ENCODE results near the gene SYDE2. TPM values are rescaled to one million over a fixed set of nuclear protein-coding genes. Genes with fewer than 3 reads are reported as not detected.

Gene SYDE2
- total and polyA plus RNA-seq, 9 of the 15 experiments (the other 6 are each of a cell fraction or from before 2014, with no cell fraction given) = 0.39 to 8.7 (median 4.5) TPM

GRCh38 chr1:85224734-85225623 lies 24.2 kb upstream of the SYDE2 start (continued):
- TF ChIP-seq RNF219 (CRISPR knock-in tag; IDR thresholded peaks at IDR 0.05) = no peak
- peak; percentile 96 to 97 for TF ChIP-seq TRIM24 (IDR thresholded peaks at IDR 0.05)
- peak in 1 of 2 experiments; percentile 97; a peak in 2 of 4 replicates for TF ChIP-seq ZMIZ1 (IDR thresholded peaks at IDR 0.05; ENCODE audit: low read depth in 2 of 2, low read length in 2 of 2)
- TF ChIP-seq SRSF3 (IDR thresholded peaks at IDR 0.05; ENCODE audit: insufficient read depth, low read length) = no peak
- TF ChIP-seq TAL1 (IDR thresholded peaks at IDR 0.05) = peak; percentile 99
- TF ChIP-seq ZEB2 (IDR thresholded peaks at IDR 0.05) = peak; percentile 94
- peak; percentile 64; the same call in 1 of the 2 replicates for TF ChIP-seq BCOR (IDR thresholded peaks at IDR 0.05)
- TF ChIP-seq CBX3 (IDR thresholded peaks at IDR 0.05; ENCODE audit: borderline replicate concordance in 1 of 2, low read length in 2 of 2) = peak in 1 of 2 experiments; percentile 66; a peak in 2 of 3 replicates
- peak in 1 of 2 experiments; percentile 45; a peak in 1 of 4 replicates for TF ChIP-seq MAZ (CRISPR knock-in tag; conservative IDR thresholded peaks at IDR 0.05 in 1 of 2, IDR thresholded peaks at IDR 0.05 in 1 of 2)
- no peak for TF ChIP-seq ZNF445 (CRISPR knock-in tag; IDR thresholded peaks at IDR 0.05; ENCODE audit: low read depth)
- no peak for TF ChIP-seq SMC3 (conservative IDR thresholded peaks at IDR 0.05; ENCODE audit: insufficient read depth, low read depth, low read length)
- no peak for TF ChIP-seq POLR2G (IDR thresholded peaks at IDR 0.05; ENCODE audit: low read depth, low read length)
- TF ChIP-seq CTCFL (IDR thresholded peaks at IDR 0.05; ENCODE audit: borderline replicate concordance, insufficient read depth, low read depth, low read length, poor library complexity, severe bottlenecking) = no peak
- TF ChIP-seq HMG20A (CRISPR knock-in tag; conservative IDR thresholded peaks at IDR 0.05) = no peak
- TF ChIP-seq SNAPC5 (CRISPR knock-in tag; IDR thresholded peaks at IDR 0.05) = no peak
- peak; percentile 92 for TF ChIP-seq GATAD2B (IDR thresholded peaks at IDR 0.05; ENCODE audit: borderline replicate concordance)
- TF ChIP-seq ZNF212 (CRISPR knock-in tag; IDR thresholded peaks at IDR 0.05) = no peak
- no peak for TF ChIP-seq CREBBP (IDR thresholded peaks at IDR 0.05; ENCODE audit: low read depth, low read length)
